ENCODE measurements around the gene SPAG6.
"Not testable (repeated sequence)": the region's sequence is repeated elsewhere in the genome, so short reads cannot be mapped to it uniquely, and the experiment has no call there.

Gene SPAG6

GRCh38 chr10:22389856-22390589 is 44.7 kb downstream of the SPAG6 start:
- FAIRE-seq (no peak), DNase-seq (ENCODE audit: insufficient read length) (no peak)
- TF ChIP-seq POLR2A (IDR thresholded peaks at IDR 0.05; ENCODE audit: low read depth, low read length): no peak
- no peak for TF ChIP-seq TAF1 (IDR thresholded peaks at IDR 0.05; ENCODE audit: borderline replicate concordance, low read depth, low read length)
- no peak for TF ChIP-seq POLR2AphosphoS5 (IDR thresholded peaks at IDR 0.05; ENCODE audit: low read depth, low read length)

- DNase-seq (ENCODE audit: insufficient read length) (no peak), FAIRE-seq (no peak)
- no peak for TF ChIP-seq POLR2AphosphoS5 (IDR thresholded peaks at IDR 0.05; ENCODE audit: low read depth, low read length)
- no peak for TF ChIP-seq TAF1 (IDR thresholded peaks at IDR 0.05; ENCODE audit: borderline replicate concordance, low read depth, low read length)
- no peak for TF ChIP-seq POLR2A (IDR thresholded peaks at IDR 0.05; ENCODE audit: low read depth, low read length)
These were observed 46.3 kb downstream of the SPAG6 start for GRCh38 chr10:22391600-22391999.

DNA sequence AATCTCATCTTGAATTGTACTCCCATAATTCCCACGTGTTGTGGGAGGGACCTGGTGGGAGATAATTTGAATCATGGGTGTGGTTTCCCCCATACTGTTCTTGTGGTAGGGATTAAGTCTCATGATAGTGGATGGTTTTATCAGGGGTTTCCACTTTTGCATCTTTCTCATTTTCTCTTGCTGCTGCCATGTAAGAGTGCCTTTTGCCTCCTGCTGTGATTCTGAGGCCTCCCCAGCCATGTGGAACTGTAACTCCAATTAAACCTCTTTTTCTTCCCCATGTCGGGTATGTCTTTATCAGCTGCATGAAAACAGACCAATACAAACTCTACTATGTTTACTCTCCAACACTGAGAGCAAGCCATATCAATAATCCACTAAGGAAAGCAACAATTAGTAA is 50.9 kb downstream of the SPAG6 start:
- not testable (repeated sequence) for FAIRE-seq; DNase-seq (ENCODE audit: insufficient read length)

DNA sequence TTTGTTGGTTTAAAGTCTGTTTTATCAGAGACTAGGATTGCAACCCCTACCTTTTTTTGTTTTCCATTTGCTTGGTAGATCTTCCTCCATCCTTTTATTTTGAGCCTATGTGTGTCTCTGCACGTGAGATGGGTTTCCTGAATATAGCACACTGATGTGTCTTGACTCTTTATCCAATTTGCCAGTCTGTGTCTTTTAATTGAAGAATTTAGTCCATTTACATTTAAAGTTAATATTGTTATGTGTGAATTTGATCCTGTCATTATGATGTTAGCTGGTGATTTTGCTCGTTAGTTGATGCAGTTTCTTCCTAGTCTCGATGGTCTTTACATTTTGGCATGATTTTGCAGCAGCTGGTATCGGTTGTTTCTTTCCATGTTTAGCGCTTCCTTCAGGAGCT is 61.6 kb downstream of the SPAG6 start:
- not testable (repeated sequence) for FAIRE-seq; DNase-seq (ENCODE audit: insufficient read length)

DNA sequence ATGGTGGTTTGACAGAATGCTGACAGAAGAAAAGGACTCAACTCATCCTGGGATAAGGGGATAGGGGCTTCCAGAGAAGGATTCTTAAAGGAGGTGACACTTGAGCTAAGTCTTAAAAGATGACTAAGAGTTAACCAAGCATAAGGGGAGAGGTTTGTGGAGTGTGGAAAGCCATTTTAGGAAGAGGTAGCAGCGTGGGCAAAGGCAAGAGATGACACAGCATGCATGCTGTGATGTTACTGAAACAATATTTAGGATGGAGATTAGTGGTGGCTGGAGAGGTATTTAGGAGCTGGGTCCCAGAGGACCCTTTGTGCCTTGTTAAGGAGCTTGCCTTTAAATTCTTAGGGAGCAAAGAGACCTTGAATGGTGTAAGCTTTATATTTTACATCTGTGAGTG is 65.1 kb downstream of the SPAG6 start:
- TF ChIP-seq TAF1 (IDR thresholded peaks at IDR 0.05; ENCODE audit: borderline replicate concordance, low read depth, low read length) (no peak), POLR2A (IDR thresholded peaks at IDR 0.05; ENCODE audit: low read depth, low read length) (no peak), POLR2AphosphoS5 (IDR thresholded peaks at IDR 0.05; ENCODE audit: low read depth, low read length) (no peak)
- no peak for FAIRE-seq
- no peak for DNase-seq (ENCODE audit: insufficient read length)

DNA sequence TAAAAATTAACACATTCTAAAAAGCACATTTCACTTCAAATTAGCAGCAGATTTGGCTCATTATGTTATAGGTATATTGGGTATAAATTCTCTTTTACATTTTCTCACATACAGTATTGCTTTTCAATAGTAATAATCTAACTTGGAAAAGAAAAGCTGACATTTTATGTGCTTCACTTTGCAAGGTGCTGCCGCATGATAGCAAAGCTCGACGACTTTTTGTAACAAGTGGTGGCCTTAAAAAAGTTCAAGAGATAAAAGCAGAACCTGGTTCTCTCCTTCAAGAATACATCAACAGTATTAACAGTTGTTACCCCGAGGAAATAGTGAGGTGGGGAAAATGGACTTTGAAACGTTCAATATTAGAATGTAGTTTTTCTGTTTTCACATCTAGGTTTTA is 65.5 kb downstream of the SPAG6 start:
- no peak for TF ChIP-seq POLR2A (IDR thresholded peaks at IDR 0.05; ENCODE audit: low read depth, low read length)
- TF ChIP-seq POLR2AphosphoS5 (IDR thresholded peaks at IDR 0.05; ENCODE audit: low read depth, low read length): no peak
- TF ChIP-seq TAF1 (IDR thresholded peaks at IDR 0.05; ENCODE audit: borderline replicate concordance, low read depth, low read length): no peak
- FAIRE-seq (no peak), DNase-seq (ENCODE audit: insufficient read length) (no peak)

DNA sequence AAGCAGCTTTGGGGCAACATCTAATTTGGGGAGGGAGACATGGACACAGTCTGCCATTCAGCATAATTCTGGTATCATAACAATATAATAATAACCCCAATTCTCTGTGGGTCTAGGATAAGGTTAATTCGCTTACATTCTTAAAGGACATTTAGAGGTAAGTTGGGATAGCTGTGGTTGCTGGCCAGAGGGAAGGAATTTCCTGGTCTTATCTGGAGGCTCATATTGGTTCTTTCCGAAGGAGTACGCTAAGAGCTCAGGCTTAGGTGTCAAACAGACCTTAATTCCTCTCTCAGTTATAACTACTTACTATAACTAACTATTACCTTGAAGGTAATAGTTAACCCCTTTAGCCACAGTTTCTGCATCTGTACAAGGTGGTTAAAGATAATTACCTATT is 68.8 kb downstream of the SPAG6 start:
- TF ChIP-seq TAF1 (IDR thresholded peaks at IDR 0.05; ENCODE audit: borderline replicate concordance, low read depth, low read length) (no peak), POLR2A (IDR thresholded peaks at IDR 0.05; ENCODE audit: low read depth, low read length) (no peak), POLR2AphosphoS5 (IDR thresholded peaks at IDR 0.05; ENCODE audit: low read depth, low read length) (no peak)
- DNase-seq (ENCODE audit: insufficient read length) (no peak), FAIRE-seq (no peak)

GRCh38 chr10:22415072-22415471 is 69.8 kb downstream of the SPAG6 start:
- no peak for DNase-seq (ENCODE audit: insufficient read length)
- no peak for FAIRE-seq

GRCh38 chr10:22417736-22418268 is 72.5 kb downstream of the SPAG6 start:
- FAIRE-seq (no peak), DNase-seq (ENCODE audit: insufficient read length) (no peak)
- no peak for TF ChIP-seq TAF1 (IDR thresholded peaks at IDR 0.05; ENCODE audit: borderline replicate concordance, low read depth, low read length)
- TF ChIP-seq POLR2A (IDR thresholded peaks at IDR 0.05; ENCODE audit: low read depth, low read length): no peak
- no peak for TF ChIP-seq POLR2AphosphoS5 (IDR thresholded peaks at IDR 0.05; ENCODE audit: low read depth, low read length)

More at GRCh38 chr10:22415072-22415471, 69.8 kb downstream of the SPAG6 start:
- no peak for TF ChIP-seq POLR2AphosphoS5 (IDR thresholded peaks at IDR 0.05; ENCODE audit: low read depth, low read length)
- no peak for TF ChIP-seq POLR2A (IDR thresholded peaks at IDR 0.05; ENCODE audit: low read depth, low read length)
- TF ChIP-seq TAF1 (IDR thresholded peaks at IDR 0.05; ENCODE audit: borderline replicate concordance, low read depth, low read length): no peak

- FAIRE-seq (peak; percentile 42), DNase-seq (ENCODE audit: insufficient read length) (no peak)
- TF ChIP-seq TAF1 (IDR thresholded peaks at IDR 0.05; ENCODE audit: borderline replicate concordance, low read depth, low read length) (no peak), POLR2A (IDR thresholded peaks at IDR 0.05; ENCODE audit: low read depth, low read length) (no peak), POLR2AphosphoS5 (IDR thresholded peaks at IDR 0.05; ENCODE audit: low read depth, low read length) (no peak)
These were observed 75.7 kb downstream of the SPAG6 start for GRCh38 chr10:22420787-22421517.

- TF ChIP-seq POLR2A (IDR thresholded peaks at IDR 0.05; ENCODE audit: low read depth, low read length): no peak
- TF ChIP-seq POLR2AphosphoS5 (IDR thresholded peaks at IDR 0.05; ENCODE audit: low read depth, low read length): no peak
- TF ChIP-seq TAF1 (IDR thresholded peaks at IDR 0.05; ENCODE audit: borderline replicate concordance, low read depth, low read length): no peak
- FAIRE-seq: no peak
These were observed 81.4 kb downstream of the SPAG6 start for GRCh38 chr10:22426653-22427052.

GRCh38 chr10:22427101-22427500 is 81.8 kb downstream of the SPAG6 start:
- DNase-seq (ENCODE audit: insufficient read length) (no peak), FAIRE-seq (peak; percentile 21)

More at GRCh38 chr10:22426653-22427052, 81.4 kb downstream of the SPAG6 start:
- DNase-seq (ENCODE audit: insufficient read length): no peak

More at GRCh38 chr10:22427101-22427500, 81.8 kb downstream of the SPAG6 start:
- no peak for TF ChIP-seq POLR2A (IDR thresholded peaks at IDR 0.05; ENCODE audit: low read depth, low read length)
- no peak for TF ChIP-seq TAF1 (IDR thresholded peaks at IDR 0.05; ENCODE audit: borderline replicate concordance, low read depth, low read length)
- TF ChIP-seq POLR2AphosphoS5 (IDR thresholded peaks at IDR 0.05; ENCODE audit: low read depth, low read length): no peak
